GM12801 (cell line): ENCODE measurements around the gene EYS.

Experiments
- CTCF ChIP-seq: IDR thresholded peaks from one replicate; pipeline ENCODE4 v1.5.1; 2011; ENCODE audit warnings: control low read depth; ENCODE audit not compliant: insufficient read length; ENCODE audit errors: extremely low read depth

EYS gene

GRCh38 chr6:64214373-64214772 is 1492.7 kb downstream of the EYS start:
- TF ChIP-seq CTCF = no peak

GRCh38 chr6:64213697-64214096 is 1493.3 kb downstream of the EYS start:
- TF ChIP-seq CTCF = no peak

- TF ChIP-seq CTCF = no peak
These were observed 1509.8 kb downstream of the EYS start for GRCh38 chr6:64197246-64197645.

- TF ChIP-seq CTCF = no peak
These were observed 1520.4 kb downstream of the EYS start for GRCh38 chr6:64186592-64186991.

- TF ChIP-seq CTCF = no peak
These were observed 1521.4 kb downstream of the EYS start for GRCh38 chr6:64185621-64186020.

- no peak for TF ChIP-seq CTCF
These were observed 1531.7 kb downstream of the EYS start for GRCh38 chr6:64175296-64175695.

- no peak for TF ChIP-seq CTCF
These were observed 1536.7 kb downstream of the EYS start for GRCh38 chr6:64170316-64170715.

GRCh38 chr6:64160486-64160885 is 1546.5 kb downstream of the EYS start:
- TF ChIP-seq CTCF = no peak
